Vagina (tissue), 2 donors: Measurements from ENCODE around the gene OTOGL. TPM values are rescaled to one million over a fixed set of nuclear protein-coding genes. Genes with fewer than 3 reads are reported as not detected.

Experiments
- DNase-seq, 2 donors: peaks; one replicate each; pipeline ENCODE4 v3.0.0-alpha.2; 2017; ENCODE audit errors: extremely low spot score in 2 of 2
- H3K27ac ChIP-seq: fragments of 200-600 bp; sonication (generic); one replicate; pipeline ENCODE4 v1.5.1; 2019
- H3K27me3 ChIP-seq: fragments of 200-600 bp; sonication (generic); one replicate; pipeline ENCODE4 v1.5.1; 2019
- H3K36me3 ChIP-seq, 2 donors: fragments of 200-600 bp; sonication (generic); one replicate each; pipeline ENCODE4 v1.5.1; 2017 to 2019
- H3K4me1 ChIP-seq: fragments of 200-600 bp; sonication (generic); one replicate; pipeline ENCODE4 v1.5.1; 2019
- H3K4me3 ChIP-seq, 2 donors: fragments of 200-600 bp; sonication (generic); 1 replicate in 1 of 2; 2 replicates in 1 of 2; pipeline ENCODE4 v1.5.1; 2016 to 2019
- H3K9me3 ChIP-seq: fragments of 200-600 bp; sonication (generic); one replicate; pipeline ENCODE4 v1.5.1; 2019
- CTCF ChIP-seq, 3 experiments: fragments of 450-650 bp in 2 of 3; fragments of 200-600 bp in 1 of 3; sonication (generic) in 1 of 3; IDR thresholded peaks; one replicate each; pipeline ENCODE4 v1.5.1; 2017 to 2019; ENCODE audit warnings: antibody characterized with exemption in 3 of 3, mild to moderate bottlenecking in 2 of 3, moderate library complexity in 2 of 3
- POLR2A ChIP-seq, 2 donors: fragments of 450-650 bp; IDR thresholded peaks; one replicate each; pipeline ENCODE4 v1.6.1; 2017; ENCODE audit warnings: antibody characterized with exemption in 2 of 2, mild to moderate bottlenecking in 2 of 2, moderate library complexity in 2 of 2
- POLR2AphosphoS5 ChIP-seq, 2 donors: sonication (generic); formaldehyde crosslinking; IDR thresholded peaks; one replicate each; pipeline ENCODE4 v1.9.0; 2017; ENCODE audit warnings: antibody characterized with exemption in 2 of 2, mild to moderate bottlenecking in 2 of 2, low read depth in 1 of 2; ENCODE audit not compliant: insufficient read depth in 1 of 2
- intact Hi-C: fragments of 100-400 bp; cut with DNase I; formaldehyde crosslinking; loops from one replicate; pipeline ENCODE4 v1.15.1; 2023
- total RNA-seq: library from RNA; depleted of rRNA; stranded (reverse); fragments of >200 nt; gene quantifications from one replicate; pipeline ENCODE4 v1.2.3, GENCODE V29; 2016

Gene OTOGL
- total RNA-seq, 1 donor from 2014 or later = under 0.01 TPM

GRCh38 chr12:80314741-80315140, 215.4 kb downstream of the OTOGL start:
- H3K4me1 ChIP-seq = no peaks in the 10 kb centered on the region
- no peak overlapping the region for H3K27ac ChIP-seq
- no peak for TF ChIP-seq POLR2AphosphoS5 (IDR thresholded peaks at IDR 0.05; ENCODE audit: insufficient read depth in 1 of 2, low read depth in 1 of 2)
- H3K27me3 ChIP-seq = no peaks in the 10 kb centered on the region
- no peaks in the 10 kb centered on the region for H3K36me3 ChIP-seq
- intact Hi-C loops = no loop called here
- no peak for DNase-seq
- H3K9me3 ChIP-seq = no peaks in the 10 kb centered on the region
- no peak overlapping the region for H3K4me3 ChIP-seq

GRCh38 chr12:80316222-80316621, 216.9 kb downstream of the OTOGL start:
- Histone ChIP-seq H3K4me1 (peaks cover 14% of the 10 kb centered on the region), H3K4me3 (no peak overlapping the region), H3K27me3 (no peaks in the 10 kb centered on the region), H3K9me3 (no peaks in the 10 kb centered on the region), H3K36me3 (no peaks in the 10 kb centered on the region), H3K27ac (no peak overlapping the region)
- no peak for DNase-seq
- intact Hi-C loops = no loop called here
- TF ChIP-seq POLR2AphosphoS5 (IDR thresholded peaks at IDR 0.05; ENCODE audit: insufficient read depth in 1 of 2, low read depth in 1 of 2) (no peak), CTCF (IDR thresholded peaks at IDR 0.05) (no peak), POLR2A (IDR thresholded peaks at IDR 0.05) (no peak)

- H3K36me3 ChIP-seq = no peaks in the 10 kb centered on the region
- no peaks in the 10 kb centered on the region for H3K9me3 ChIP-seq
- no peak overlapping the region for H3K4me3 ChIP-seq
- H3K4me1 ChIP-seq = peaks cover 15% of the 10 kb centered on the region
- H3K27me3 ChIP-seq = no peaks in the 10 kb centered on the region
- TF ChIP-seq POLR2AphosphoS5 (IDR thresholded peaks at IDR 0.05; ENCODE audit: insufficient read depth in 1 of 2, low read depth in 1 of 2) = no peak
- TF ChIP-seq CTCF (IDR thresholded peaks at IDR 0.05) = no peak
- no peak for TF ChIP-seq POLR2A (IDR thresholded peaks at IDR 0.05)
- DNase-seq = no peak
- no peak overlapping the region for H3K27ac ChIP-seq
- intact Hi-C loops = no loop called here
Measured at GRCh38 chr12:80317307-80317706, 218.0 kb downstream of the OTOGL start.

- no peak for TF ChIP-seq CTCF (IDR thresholded peaks at IDR 0.05)
- TF ChIP-seq POLR2A (IDR thresholded peaks at IDR 0.05) = no peak
- TF ChIP-seq POLR2AphosphoS5 (IDR thresholded peaks at IDR 0.05; ENCODE audit: insufficient read depth in 1 of 2, low read depth in 1 of 2) = no peak
- Histone ChIP-seq H3K27ac (no peak overlapping the region), H3K27me3 (no peaks in the 10 kb centered on the region), H3K4me3 (no peak overlapping the region), H3K36me3 (no peaks in the 10 kb centered on the region), H3K4me1 (peaks cover 15% of the 10 kb centered on the region), H3K9me3 (no peaks in the 10 kb centered on the region)
- no peak for DNase-seq
- intact Hi-C loops = no loop called here
Measured at GRCh38 chr12:80317899-80318298, 218.6 kb downstream of the OTOGL start.

GRCh38 chr12:80320121-80320678, 220.9 kb downstream of the OTOGL start:
- Histone ChIP-seq H3K36me3 (no peaks in the 10 kb centered on the region), H3K9me3 (no peaks in the 10 kb centered on the region), H3K27ac (no peak overlapping the region), H3K4me3 (no peak overlapping the region), H3K27me3 (no peaks in the 10 kb centered on the region), H3K4me1 (peaks cover 15% of the 10 kb centered on the region)
- no peak for TF ChIP-seq CTCF (IDR thresholded peaks at IDR 0.05)
- no peak for TF ChIP-seq POLR2A (IDR thresholded peaks at IDR 0.05)
- no peak for TF ChIP-seq POLR2AphosphoS5 (IDR thresholded peaks at IDR 0.05; ENCODE audit: insufficient read depth in 1 of 2, low read depth in 1 of 2)
- intact Hi-C loops = no loop called here
- no peak for DNase-seq
